NCI-H1048 (cell line): ENCODE results near the gene ZBED4.
A peak's percentile ranks its signal among the peaks of the same experiment; 100 is the strongest.
"Not testable (repeated sequence)": the region's sequence is repeated elsewhere in the genome, so short reads cannot be mapped to it uniquely, and the experiment has no call there.

Experiments used
- DNase-seq: peaks from one replicate; lab custom pipeline; 2025; lab: John Stamatoyannopoulos, UW

ZBED4 gene

GRCh38 chr22:49852898-49853894 lies at the start of gene ZBED4:
ZBED4 (plus strand) TSS chr22:49853844; CDS start chr22:49883663, 29,819 bp downstream.
- peak; percentile 86 for DNase-seq

- DNase-seq = no peak
Measured at GRCh38 chr22:49807129-49807528, 46.5 kb upstream of the ZBED4 start.

DNA sequence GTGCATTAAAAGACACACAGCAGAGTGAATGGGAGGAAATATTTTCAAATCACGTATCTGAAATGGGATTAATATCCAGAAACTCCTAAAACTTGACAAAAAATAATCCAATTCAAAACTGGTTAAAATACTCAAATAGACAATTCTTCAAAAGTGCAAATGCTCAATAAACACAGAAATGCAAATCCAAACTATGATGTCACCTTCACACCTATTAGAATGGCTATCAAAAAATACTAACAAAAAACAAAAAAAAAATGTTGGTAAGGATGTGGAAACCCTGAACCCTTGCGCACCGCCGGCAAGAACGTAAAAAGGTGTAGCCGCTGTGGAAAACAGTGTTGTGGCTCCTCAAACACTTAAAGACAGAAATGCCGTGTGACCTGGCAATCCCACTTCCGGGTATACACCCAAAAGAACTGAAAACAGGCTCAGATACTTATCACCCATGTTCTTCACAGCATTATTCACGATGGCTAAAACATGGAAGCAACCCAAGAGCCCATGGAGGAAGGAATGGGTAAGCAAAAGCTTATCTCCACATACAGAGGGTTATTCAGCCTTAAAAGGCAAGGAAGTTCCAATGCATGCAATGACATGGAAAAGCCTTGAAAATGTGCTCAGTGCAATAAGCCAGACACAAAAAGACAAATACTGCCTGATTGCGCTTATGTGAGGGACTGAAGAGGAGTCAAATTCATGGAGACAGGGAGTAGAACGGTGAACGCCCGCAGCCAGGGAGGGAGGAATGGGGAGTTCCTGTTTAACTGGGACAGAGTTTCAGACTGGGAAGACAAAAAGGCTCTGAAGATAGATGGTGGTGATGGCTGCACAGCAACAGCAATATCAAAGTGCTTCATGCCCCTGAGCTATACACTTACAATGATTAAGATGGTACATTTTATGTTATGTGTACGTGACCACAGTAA lies 45.6 kb upstream of the ZBED4 start:
- no peak for DNase-seq

DNA sequence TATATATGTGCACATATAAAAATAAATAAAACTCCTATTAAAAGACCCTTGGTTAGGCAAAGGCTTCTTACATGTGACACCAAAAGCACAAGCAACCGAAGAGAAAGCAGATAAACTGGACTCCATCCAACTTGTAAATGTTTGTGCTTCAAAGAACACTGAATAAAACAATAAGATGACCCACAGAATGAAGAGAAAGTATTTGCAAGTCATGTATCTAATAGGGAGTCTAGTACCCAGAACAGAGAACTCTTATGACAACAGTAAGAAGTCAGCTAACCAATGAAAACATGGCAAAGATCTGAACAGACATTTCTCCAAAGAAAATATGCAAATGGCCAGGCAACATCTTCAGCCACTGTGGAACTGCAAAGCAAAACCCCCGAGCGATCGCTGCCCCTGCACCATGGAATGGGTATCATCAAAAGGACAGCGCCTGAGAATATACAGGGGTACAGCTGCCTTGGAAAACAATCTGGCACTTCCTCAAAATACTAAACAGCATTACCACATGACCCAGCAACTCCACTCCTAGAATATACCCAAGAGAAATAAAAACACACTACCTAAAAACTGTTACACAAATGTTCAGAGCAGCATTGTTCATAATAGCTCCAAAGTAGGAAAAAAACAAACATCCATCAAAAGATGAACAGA lies 43.2 kb upstream of the ZBED4 start:
- no peak for DNase-seq

DNA sequence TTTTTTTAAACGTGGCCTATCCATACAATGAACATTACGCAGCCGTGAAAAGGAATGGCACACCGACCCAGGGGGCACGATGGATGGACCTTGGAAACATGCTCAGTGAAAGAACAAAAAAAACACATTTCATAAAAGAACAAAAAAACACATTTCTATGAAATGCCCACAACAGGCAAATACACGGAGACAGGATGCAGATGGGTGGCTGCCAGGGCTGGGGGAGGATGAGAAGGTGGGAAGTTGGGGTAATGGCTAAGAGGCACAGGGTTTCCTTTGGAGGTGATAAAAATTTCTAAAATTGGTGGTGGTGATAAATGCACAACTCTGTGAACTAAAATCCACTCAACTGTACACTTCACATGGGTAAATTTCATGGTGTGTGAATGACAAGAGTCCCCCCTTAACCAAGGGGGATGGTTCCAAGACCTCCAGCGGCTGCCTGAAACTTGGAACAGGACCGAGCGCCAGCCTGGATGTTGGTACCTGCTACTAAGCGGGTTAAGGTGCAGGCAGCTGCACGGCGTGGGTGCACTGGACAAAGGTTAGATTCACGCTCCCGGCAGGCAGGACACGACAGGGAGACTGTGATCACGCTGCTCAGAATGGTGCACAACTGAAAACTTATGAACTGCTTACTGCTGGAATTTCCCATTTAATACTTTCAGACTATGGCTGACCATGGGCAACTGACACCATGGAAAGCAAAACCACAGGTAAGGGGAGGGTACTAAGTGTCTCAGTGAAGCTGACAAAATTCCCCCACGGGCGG lies 42.4 kb upstream of the ZBED4 start:
- DNase-seq = no peak

- DNase-seq = no peak
Measured at GRCh38 chr22:49812838-49813237, 40.8 kb upstream of the ZBED4 start.

GRCh38 chr22:49814164-49814686 lies 39.4 kb upstream of the ZBED4 start:
- no peak for DNase-seq

DNA sequence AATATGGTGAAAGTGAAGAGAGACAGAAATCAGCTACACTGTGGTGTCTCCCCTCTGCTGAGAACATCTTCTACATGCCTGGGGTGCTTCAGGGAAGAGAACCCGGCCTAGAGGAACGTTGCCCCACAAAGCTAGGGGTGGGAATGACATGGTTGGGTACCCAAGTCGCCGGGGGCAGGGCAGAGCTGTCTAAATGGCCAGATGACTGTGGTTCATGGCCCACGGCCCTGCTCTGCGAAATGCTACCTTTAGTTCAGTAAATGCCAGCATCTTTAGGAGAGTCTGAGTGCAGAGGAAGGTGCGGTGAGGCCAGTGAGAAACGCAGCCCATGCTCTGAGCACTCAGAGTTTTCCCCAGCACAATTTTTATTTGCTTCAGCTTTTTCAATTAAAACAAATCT lies 38.8 kb upstream of the ZBED4 start:
- DNase-seq = no peak

DNA sequence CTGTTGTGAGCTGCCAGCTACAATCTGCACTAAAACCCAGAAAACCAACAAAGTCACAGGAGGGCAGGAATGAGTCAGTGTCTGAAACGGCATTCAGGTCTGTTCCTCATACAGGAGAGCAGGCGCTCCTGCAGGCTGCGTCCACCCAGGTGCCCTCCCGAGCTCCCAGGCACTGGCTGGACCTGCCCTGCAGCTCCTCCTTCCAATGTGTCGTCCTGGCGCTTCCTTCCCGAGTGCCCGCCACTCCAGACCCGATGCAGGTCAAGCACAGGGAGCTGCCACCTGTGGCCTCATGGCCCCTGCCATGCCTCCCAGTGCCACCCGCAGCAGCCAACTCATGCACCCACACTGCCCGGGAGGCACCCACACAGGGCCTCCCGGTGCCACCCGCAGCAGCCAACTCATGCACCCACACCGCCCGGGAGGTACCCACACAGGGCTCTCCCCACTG lies 38.0 kb upstream of the ZBED4 start:
- no peak for DNase-seq

DNA sequence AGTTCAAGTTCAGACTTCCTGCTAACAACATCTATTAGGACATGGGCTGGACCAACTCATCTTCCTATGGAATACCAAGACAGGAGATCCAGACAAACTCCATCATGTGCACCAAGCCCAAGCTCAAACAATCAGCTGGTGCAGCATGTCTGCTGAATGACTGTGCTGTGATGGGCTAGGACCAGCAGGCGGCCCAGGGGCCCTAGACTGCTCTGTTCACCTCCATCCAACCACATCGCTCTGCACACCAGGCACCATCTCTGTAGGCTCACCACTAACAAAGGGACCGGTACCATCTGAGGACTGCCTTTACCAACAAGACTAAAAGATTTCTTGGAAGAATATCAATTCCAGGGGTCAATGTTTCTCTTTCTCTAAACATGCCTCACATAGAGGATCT lies 36.3 kb upstream of the ZBED4 start:
- no peak for DNase-seq

- no peak for DNase-seq
Measured at GRCh38 chr22:49820984-49821383, 32.7 kb upstream of the ZBED4 start.

GRCh38 chr22:49821741-49822140 lies 31.9 kb upstream of the ZBED4 start:
- DNase-seq = not testable (repeated sequence)

- DNase-seq = no peak
Measured at GRCh38 chr22:49823289-49824045, 30.2 kb upstream of the ZBED4 start.

DNA sequence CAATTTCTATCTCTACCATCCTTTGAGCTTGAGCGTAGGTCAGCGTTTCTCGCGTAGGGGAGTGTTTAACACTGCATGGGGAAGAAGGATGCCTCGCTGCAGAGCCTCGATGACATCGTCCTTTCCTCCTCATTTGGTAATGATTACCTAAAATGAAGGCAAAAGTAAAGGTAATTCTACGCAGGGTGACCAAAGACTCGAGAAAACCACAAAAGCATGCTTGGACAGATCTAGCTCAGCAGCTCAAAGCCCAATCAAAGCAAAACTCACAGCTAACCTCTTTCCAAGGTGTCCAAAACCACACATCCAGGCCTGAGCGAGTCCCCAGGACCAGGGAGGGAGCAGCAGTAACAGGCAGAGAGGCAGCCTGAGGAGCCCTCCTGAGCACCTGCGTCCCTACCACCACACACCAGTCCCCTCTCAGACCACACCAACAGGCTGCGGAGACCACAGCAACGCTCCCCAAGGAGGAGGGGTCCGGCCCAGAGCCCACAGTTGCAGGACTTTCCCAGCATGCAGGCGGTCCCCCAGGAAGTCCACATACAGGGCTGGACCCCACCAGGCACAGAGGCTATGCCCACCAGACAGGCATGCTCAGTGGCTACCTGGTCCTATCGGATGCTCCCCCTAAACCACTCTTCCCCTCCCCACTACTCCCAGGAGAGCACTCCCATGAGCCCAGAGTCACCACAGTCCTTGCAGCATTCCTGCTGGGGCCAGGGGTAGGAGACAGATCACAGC lies 29.3 kb upstream of the ZBED4 start:
- no peak for DNase-seq

- DNase-seq = no peak
Measured at GRCh38 chr22:49824936-49825335, 28.7 kb upstream of the ZBED4 start.

GRCh38 chr22:49825436-49825835 lies 28.2 kb upstream of the ZBED4 start:
- no peak for DNase-seq

- DNase-seq = no peak
Measured at GRCh38 chr22:49825944-49826602, 27.6 kb upstream of the ZBED4 start.

DNA sequence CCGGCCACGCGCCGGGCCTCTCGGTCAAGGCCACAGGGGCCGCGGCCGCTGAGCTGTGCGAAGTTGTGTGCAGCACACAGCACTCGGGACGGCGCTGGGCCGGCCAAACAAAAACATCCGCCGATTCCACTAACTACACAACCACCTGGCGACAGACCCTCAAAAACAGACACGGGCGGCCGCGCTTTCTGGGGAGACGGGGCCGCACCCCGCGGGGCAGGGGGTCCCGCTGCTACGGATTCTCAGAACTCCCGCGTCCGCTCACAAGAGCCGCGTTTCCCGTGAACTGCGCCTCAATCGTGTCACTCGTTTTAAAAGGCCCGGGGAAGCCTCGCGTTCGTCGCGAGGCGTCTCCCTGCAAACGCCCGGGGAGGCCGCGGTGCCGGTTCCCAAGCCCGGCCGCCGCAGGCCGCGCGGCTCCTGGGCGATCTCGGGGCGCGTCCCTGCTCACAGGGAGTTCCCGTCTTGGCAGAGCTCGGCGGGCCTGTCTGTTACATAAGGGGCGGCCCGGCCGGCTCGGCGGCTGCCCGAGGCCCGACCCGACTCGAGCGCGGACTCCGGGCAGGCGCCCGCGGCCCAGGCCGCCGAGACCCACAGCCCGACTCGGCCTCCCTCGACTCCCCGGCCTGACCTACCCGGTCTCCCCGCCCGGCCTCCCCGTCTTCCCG lies 26.9 kb upstream of the ZBED4 start:
- DNase-seq = no peak
